A673 (cell line): ENCODE results near the gene TECPR2. TPM values are rescaled to one million over a fixed set of nuclear protein-coding genes. Genes with fewer than 3 reads are reported as not detected.

Experiments
- BruUV-seq: library from RNA; stranded (reverse); fragments of 400-500 nt; replicated peaks from 2 replicates; lab custom pipeline; 2021; lab: Mats Ljungman, UMichigan
- CTCF ChIA-PET: fragments of 300-600 bp; sonication (Branson Sonifier 250); formaldehyde crosslinking; loops from one replicate; lab custom pipeline; 2022; ENCODE audit warnings: antibody characterized with exemption; lab: Charles Lee
- POLR2A ChIA-PET: fragments of 300-600 bp; sonication (Branson Sonifier 250); formaldehyde crosslinking; loops from one replicate; lab custom pipeline; 2022; ENCODE audit warnings: antibody characterized with exemption; ENCODE audit not compliant: low non-redundant PET; lab: Charles Lee
- DNase-seq: peaks from one replicate; pipeline ENCODE4 v3.0.0-alpha.2; 2015; ENCODE audit warnings: low spot score
- H3K27ac ChIP-seq: fragments of 200-600 bp; sonication (generic); 2 replicates; pipeline ENCODE4 v1.5.1; 2016; ENCODE audit warnings: mixed run types, low read depth, mild to moderate bottlenecking, mixed read lengths, antibody characterized with exemption, low read length; ENCODE audit not compliant: poor library complexity, severe bottlenecking
- H3K27me3 ChIP-seq: fragments of 200-600 bp; sonication (generic); replicated peaks from 2 replicates; pipeline ENCODE4 v1.6.1; 2017; ENCODE audit warnings: mixed run types, low read depth, mild to moderate bottlenecking, mixed read lengths, antibody characterized with exemption, low read length; ENCODE audit not compliant: insufficient read depth, poor library complexity
- H3K36me3 ChIP-seq: fragments of 200-600 bp; sonication (generic); 2 replicates; pipeline ENCODE4 v1.6.1; 2016; ENCODE audit warnings: mixed run types, mild to moderate bottlenecking, mixed read lengths, antibody characterized with exemption, low read length; ENCODE audit not compliant: insufficient read depth, poor library complexity, severe bottlenecking
- H3K4me1 ChIP-seq: fragments of 200-600 bp; sonication (generic); 2 replicates; pipeline ENCODE4 v1.6.1; 2017; ENCODE audit warnings: mixed run types, mild to moderate bottlenecking, mixed read lengths, antibody characterized with exemption, low read length; ENCODE audit not compliant: insufficient read depth, poor library complexity, severe bottlenecking
- H3K4me3 ChIP-seq: fragments of 200-600 bp; sonication (generic); 2 replicates; pipeline ENCODE4 v1.5.1; 2016; ENCODE audit warnings: low read depth, mixed run types, mild to moderate bottlenecking, mixed read lengths, low read length; ENCODE audit not compliant: poor library complexity, severe bottlenecking
- H3K9me3 ChIP-seq: fragments of 200-600 bp; sonication (generic); 2 replicates; pipeline ENCODE4 v1.6.1; 2016; ENCODE audit warnings: mixed run types, low read depth, mild to moderate bottlenecking, mixed read lengths, antibody characterized with exemption, low read length; ENCODE audit not compliant: poor library complexity, severe bottlenecking
- CTCF ChIP-seq: fragments of 300-800, 200-600 bp; sonication (generic); conservative IDR thresholded peaks from 2 replicates; pipeline ENCODE4 v1.5.1; 2017; ENCODE audit warnings: low read depth, mild to moderate bottlenecking, antibody characterized with exemption, low read length, moderate library complexity, mixed read lengths
- EZH2 ChIP-seq: fragments of 200-600 bp; sonication (generic); IDR thresholded peaks from 2 replicates; pipeline ENCODE4 v1.6.1; 2017; ENCODE audit warnings: borderline replicate concordance, low read depth, mild to moderate bottlenecking, mixed read lengths, antibody characterized with exemption, low read length; ENCODE audit not compliant: poor library complexity, severe bottlenecking
- intact Hi-C: fragments of 100-400 bp; cut with micrococcal nuclease; formaldehyde crosslinking; loops from one replicate; pipeline ENCODE4 v1.10.0; 2022; ENCODE audit not compliant: unreplicated experiment
- total RNA-seq: library from RNA; stranded (reverse); gene quantifications from 2 replicates; pipeline ENCODE4 v1.2.3, GENCODE V29; 2021

TECPR2 gene
- total RNA-seq, 1 experiment from 2014 or later = 22.1 TPM

GRCh38 chr14:102498678-102499265 lies 136.0 kb downstream of the TECPR2 start:
- no peak overlapping the region for H3K27ac ChIP-seq
- no peaks in the 10 kb centered on the region for H3K4me1 ChIP-seq
- no peaks in the 10 kb centered on the region for H3K9me3 ChIP-seq
- no peaks in the 10 kb centered on the region for H3K27me3 ChIP-seq
- no peaks in the 10 kb centered on the region for H3K36me3 ChIP-seq
- no peak for DNase-seq
- intact Hi-C loops = no loop called here
- H3K4me3 ChIP-seq = no peak overlapping the region
- ChIA-PET POLR2A (no interaction called here), CTCF (interaction anchor here (0.6 kb wide), 1 partner anchor 60 kb away, joined by 4 read pairs; no protein-coding TSS in a partner anchor)
- no TSS peak for BruUV-seq
- no peak for TF ChIP-seq CTCF
- no peak for TF ChIP-seq EZH2

- H3K27me3 ChIP-seq = no peaks in the 10 kb centered on the region
- no peak overlapping the region for H3K4me3 ChIP-seq
- H3K9me3 ChIP-seq = no peaks in the 10 kb centered on the region
- TF ChIP-seq EZH2 (no peak), CTCF (no peak)
- intact Hi-C loops = no loop called here
- no peak overlapping the region for H3K27ac ChIP-seq
- POLR2A ChIA-PET = no interaction called here
- DNase-seq = no peak
- CTCF ChIA-PET = no interaction called here
- no peaks in the 10 kb centered on the region for H3K36me3 ChIP-seq
- BruUV-seq = no TSS peak
- H3K4me1 ChIP-seq = no peaks in the 10 kb centered on the region
Observed at GRCh38 chr14:102499401-102500157, 136.8 kb downstream of the TECPR2 start.

GRCh38 chr14:102500158-102500662 lies 137.5 kb downstream of the TECPR2 start:
- no TSS peak for BruUV-seq
- Histone ChIP-seq H3K27me3 (no peaks in the 10 kb centered on the region), H3K4me1 (no peaks in the 10 kb centered on the region), H3K36me3 (no peaks in the 10 kb centered on the region), H3K4me3 (no peak overlapping the region), H3K9me3 (no peaks in the 10 kb centered on the region), H3K27ac (peak overlapping the region; percentile 24)
- ChIA-PET CTCF (no interaction called here), POLR2A (no interaction called here)
- peak; percentile 43 for DNase-seq
- intact Hi-C loops = no loop called here
- TF ChIP-seq EZH2 (no peak), CTCF (no peak)
